Ishikawa (cell line): Measurements from ENCODE around the gene VPS54.

Experiments
- CEBPB ChIP-seq: IDR thresholded peaks from 2 replicates; pipeline ENCODE4 v1.6.1; 2012
- EGR1 ChIP-seq: IDR thresholded peaks from 2 replicates; pipeline ENCODE4 v1.6.1; 2012
- EP300 ChIP-seq: IDR thresholded peaks from 2 replicates; pipeline ENCODE4 v1.6.1; 2012; ENCODE audit warnings: borderline replicate concordance
- MAX ChIP-seq: IDR thresholded peaks from 2 replicates; pipeline ENCODE4 v1.6.1; 2012
- RAD21 ChIP-seq: IDR thresholded peaks from 2 replicates; pipeline ENCODE4 v1.6.1; 2012; ENCODE audit warnings: low read depth
- REST ChIP-seq: IDR thresholded peaks from 2 replicates; pipeline ENCODE4 v1.6.1; 2012; ENCODE audit warnings: low read depth, mild to moderate bottlenecking
- TAF1 ChIP-seq: IDR thresholded peaks from 2 replicates; pipeline ENCODE4 v1.6.1; 2012; ENCODE audit warnings: low read depth, mild to moderate bottlenecking

- TF ChIP-seq RAD21: no peak
- TF ChIP-seq MAX: no peak
- TF ChIP-seq EP300: no peak
- TF ChIP-seq CEBPB: no peak
- no peak for TF ChIP-seq TAF1
- TF ChIP-seq REST: no peak
- TF ChIP-seq EGR1: no peak
Observed at GRCh38 chr2:64024259-64024949, 5.2 kb upstream of the VPS54 start.
